ENCODE results near the gene SPTBN4. TPM values are rescaled to one million over a fixed set of nuclear protein-coding genes. Genes with fewer than 3 reads are reported as not detected.

The SPTBN4 gene
- total RNA-seq, 1 donor, result 0.72 TPM

DNA sequence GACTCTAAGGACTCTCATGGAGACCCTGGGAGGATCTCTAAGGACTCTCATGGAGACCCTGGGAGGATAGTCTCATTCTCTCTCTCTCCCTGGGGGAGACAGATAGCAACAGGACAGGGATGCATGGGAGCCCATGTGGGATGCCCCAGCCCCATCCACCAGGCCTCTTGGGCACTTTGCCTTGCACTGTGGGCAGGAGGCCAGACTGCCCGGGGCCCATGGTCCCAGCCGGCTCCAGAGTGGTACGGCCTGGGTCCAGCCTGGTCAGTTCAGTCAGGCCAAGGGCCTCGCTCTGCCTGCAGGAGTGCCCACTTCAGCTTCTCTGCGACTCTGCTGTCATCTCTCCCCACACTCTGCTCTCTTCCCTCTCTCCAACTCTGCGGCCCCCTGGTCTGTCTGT, 61.3 kb downstream of the SPTBN4 start:
- H3K36me3 ChIP-seq (ENCODE audit: insufficient read depth, low read length), result no peaks in the 10 kb centered on the region
- no peaks in the 10 kb centered on the region for H4K20me1 ChIP-seq (ENCODE audit: insufficient read depth, low read length)
- no peaks in the 10 kb centered on the region for H3K79me2 ChIP-seq (ENCODE audit: insufficient read depth, low read length)
- H3K9me3 ChIP-seq (ENCODE audit: low read depth, low read length), result no peaks in the 10 kb centered on the region
- peaks cover 6% of the 10 kb centered on the region for H3K4me1 ChIP-seq (ENCODE audit: insufficient read depth, low read length)
- H2AFZ ChIP-seq (ENCODE audit: low read length), result no peak overlapping the region
- no peak overlapping the region for H3K4me2 ChIP-seq (ENCODE audit: insufficient read depth, low read length)
- DNase-seq (ENCODE audit: insufficient read length, low spot score, missing footprints), result peak; percentile 87
- TF ChIP-seq, protein P1, sequence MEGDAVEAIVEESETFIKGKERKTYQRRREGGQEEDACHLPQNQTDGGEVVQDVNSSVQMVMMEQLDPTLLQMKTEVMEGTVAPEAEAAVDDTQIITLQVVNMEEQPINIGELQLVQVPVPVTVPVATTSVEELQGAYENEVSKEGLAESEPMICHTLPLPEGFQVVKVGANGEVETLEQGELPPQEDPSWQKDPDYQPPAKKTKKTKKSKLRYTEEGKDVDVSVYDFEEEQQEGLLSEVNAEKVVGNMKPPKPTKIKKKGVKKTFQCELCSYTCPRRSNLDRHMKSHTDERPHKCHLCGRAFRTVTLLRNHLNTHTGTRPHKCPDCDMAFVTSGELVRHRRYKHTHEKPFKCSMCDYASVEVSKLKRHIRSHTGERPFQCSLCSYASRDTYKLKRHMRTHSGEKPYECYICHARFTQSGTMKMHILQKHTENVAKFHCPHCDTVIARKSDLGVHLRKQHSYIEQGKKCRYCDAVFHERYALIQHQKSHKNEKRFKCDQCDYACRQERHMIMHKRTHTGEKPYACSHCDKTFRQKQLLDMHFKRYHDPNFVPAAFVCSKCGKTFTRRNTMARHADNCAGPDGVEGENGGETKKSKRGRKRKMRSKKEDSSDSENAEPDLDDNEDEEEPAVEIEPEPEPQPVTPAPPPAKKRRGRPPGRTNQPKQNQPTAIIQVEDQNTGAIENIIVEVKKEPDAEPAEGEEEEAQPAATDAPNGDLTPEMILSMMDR (IDR thresholded peaks at IDR 0.05; ENCODE audit: extremely low read depth, low read depth, low read length), result no peak
- H3K4me3 ChIP-seq (ENCODE audit: insufficient read depth, low read length), result no peak overlapping the region
- H3K27me3 ChIP-seq (ENCODE audit: insufficient read depth, low read length), result peaks cover 15% of the 10 kb centered on the region
- H3K27ac ChIP-seq (ENCODE audit: low read depth, low read length), result no peak overlapping the region

DNA sequence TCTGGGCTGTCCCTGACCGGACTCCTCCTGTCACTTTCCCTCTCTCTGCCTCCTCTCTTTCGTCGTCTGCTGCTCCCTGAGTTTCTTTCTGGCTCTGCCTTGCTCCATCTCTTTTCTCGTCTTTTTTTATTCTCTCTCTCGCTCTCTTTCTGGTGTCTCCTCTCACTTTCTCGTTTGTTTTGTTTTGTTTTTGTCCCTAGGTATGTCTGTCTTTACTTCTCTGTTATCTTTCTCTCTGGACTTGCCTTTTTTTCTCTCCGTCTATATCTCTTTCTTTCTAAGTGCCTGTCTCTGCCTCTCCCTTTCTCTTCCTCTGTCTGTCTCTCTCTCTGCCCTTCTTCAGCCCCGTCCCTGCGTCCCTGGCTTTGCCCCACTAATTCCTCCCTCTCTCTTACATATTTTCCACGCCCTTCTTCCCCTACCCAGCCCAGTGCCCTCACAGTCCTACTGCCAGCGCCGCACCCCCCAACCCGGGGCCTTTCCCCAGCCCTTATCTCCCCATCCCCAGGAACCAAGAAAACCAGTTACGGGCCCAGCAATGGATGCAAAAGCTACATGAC, 61.8 kb downstream of the SPTBN4 start:
- Histone ChIP-seq H3K9me3 (ENCODE audit: low read depth, low read length) (no peaks in the 10 kb centered on the region), H2AFZ (ENCODE audit: low read length) (peak overlapping the region; percentile 65), H3K27me3 (ENCODE audit: insufficient read depth, low read length) (peaks cover 15% of the 10 kb centered on the region), H3K4me3 (ENCODE audit: insufficient read depth, low read length) (peak overlapping the region; percentile 73), H3K36me3 (ENCODE audit: insufficient read depth, low read length) (no peaks in the 10 kb centered on the region), H4K20me1 (ENCODE audit: insufficient read depth, low read length) (no peaks in the 10 kb centered on the region), H3K27ac (ENCODE audit: low read depth, low read length) (no peak overlapping the region), H3K4me1 (ENCODE audit: insufficient read depth, low read length) (peaks cover 6% of the 10 kb centered on the region), H3K4me2 (ENCODE audit: insufficient read depth, low read length) (peak overlapping the region; percentile 92), H3K79me2 (ENCODE audit: insufficient read depth, low read length) (no peaks in the 10 kb centered on the region)
- peak; percentile 13 for DNase-seq (ENCODE audit: insufficient read length, low spot score, missing footprints)
- TF ChIP-seq, protein P1 (IDR thresholded peaks at IDR 0.05; ENCODE audit: extremely low read depth, low read depth, low read length), result no peak

DNA sequence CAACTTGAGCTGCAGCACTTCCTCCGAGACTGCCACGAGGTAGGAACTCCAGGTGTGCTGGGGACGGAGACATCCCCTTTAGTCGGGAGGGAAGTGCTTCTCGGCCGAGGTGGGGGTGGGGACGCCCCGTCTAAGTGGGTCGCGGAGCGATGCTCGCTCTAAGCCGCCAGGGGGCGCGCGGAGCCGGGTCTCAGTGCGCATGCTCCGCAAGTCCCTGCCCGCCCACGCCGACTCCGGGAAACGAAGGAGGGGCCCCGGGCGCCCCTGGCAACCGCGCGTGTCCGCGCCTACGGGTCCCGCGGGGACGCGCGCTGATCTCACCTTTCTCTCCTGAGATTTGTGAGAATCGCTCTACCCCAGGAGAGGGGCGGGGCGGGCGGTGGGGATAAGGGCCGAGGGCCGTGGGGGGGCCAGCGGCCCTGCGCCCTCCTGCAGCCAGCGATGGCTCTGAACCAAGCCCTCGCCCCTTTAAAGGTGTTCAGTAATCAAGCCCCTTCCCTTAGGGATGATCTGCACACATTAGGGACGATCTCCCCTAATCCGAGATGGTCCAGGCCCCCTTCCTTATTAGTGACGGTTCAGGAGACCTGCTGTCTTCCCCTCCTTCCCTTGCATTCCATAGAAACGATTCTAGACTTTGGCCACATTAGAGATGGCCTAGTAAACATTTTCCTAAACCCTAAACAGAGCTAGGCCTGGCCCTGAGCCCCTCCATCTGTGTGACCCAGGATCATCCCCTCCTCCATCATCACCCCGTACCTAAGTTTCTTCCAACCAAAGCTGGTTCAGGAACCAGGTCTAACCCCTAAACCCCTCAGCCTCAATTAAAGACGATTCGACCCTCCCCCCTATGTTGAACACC, 62.5 kb downstream of the SPTBN4 start:
- H3K4me2 ChIP-seq (ENCODE audit: insufficient read depth, low read length), result peak overlapping the region; percentile 92
- H4K20me1 ChIP-seq (ENCODE audit: insufficient read depth, low read length), result no peaks in the 10 kb centered on the region
- no peaks in the 10 kb centered on the region for H3K9me3 ChIP-seq (ENCODE audit: low read depth, low read length)
- peak overlapping the region; percentile 90 for H2AFZ ChIP-seq (ENCODE audit: low read length)
- H3K27me3 ChIP-seq (ENCODE audit: insufficient read depth, low read length), result peaks cover 15% of the 10 kb centered on the region
- no peaks in the 10 kb centered on the region for H3K79me2 ChIP-seq (ENCODE audit: insufficient read depth, low read length)
- peak; percentile 100 for DNase-seq (ENCODE audit: insufficient read length, low spot score, missing footprints)
- no peaks in the 10 kb centered on the region for H3K36me3 ChIP-seq (ENCODE audit: insufficient read depth, low read length)
- H3K4me1 ChIP-seq (ENCODE audit: insufficient read depth, low read length), result peaks cover 6% of the 10 kb centered on the region
- no peak overlapping the region for H3K27ac ChIP-seq (ENCODE audit: low read depth, low read length)
- TF ChIP-seq, protein P1 (IDR thresholded peaks at IDR 0.05; ENCODE audit: extremely low read depth, low read depth, low read length), result peak; percentile 83
- H3K4me3 ChIP-seq (ENCODE audit: insufficient read depth, low read length), result peak overlapping the region; percentile 73

Measured in osteoblast (primary cell).